ENCODE data around the gene IPCEF1.

IPCEF1 gene

DNA sequence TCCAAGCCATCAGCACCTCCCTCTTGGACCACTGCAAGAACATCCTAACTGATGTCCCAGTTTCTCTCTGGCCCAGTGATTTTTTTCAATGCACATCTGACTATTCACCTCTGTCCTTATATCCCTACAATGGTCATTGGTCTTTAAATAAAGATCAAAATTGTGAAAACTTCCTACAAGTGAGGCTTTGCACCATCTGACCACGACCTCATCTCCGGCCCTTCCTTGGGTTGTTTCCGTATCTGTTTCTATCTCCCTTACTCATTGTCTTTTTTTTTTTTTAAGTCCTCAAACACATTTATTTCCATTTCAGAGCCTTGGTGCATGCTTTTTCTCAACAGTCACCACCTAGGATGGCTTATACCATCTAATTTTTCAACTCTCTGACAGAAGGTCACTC is 88.1 kb downstream of the IPCEF1 start:
- no peak for TF ChIP-seq POLR2A (IDR thresholded peaks at IDR 0.05; ENCODE audit: extremely low read depth, insufficient read length)
- TF ChIP-seq MYC (IDR thresholded peaks at IDR 0.05; ENCODE audit: low read depth, low read length): no peak
- TF ChIP-seq, protein P1, sequence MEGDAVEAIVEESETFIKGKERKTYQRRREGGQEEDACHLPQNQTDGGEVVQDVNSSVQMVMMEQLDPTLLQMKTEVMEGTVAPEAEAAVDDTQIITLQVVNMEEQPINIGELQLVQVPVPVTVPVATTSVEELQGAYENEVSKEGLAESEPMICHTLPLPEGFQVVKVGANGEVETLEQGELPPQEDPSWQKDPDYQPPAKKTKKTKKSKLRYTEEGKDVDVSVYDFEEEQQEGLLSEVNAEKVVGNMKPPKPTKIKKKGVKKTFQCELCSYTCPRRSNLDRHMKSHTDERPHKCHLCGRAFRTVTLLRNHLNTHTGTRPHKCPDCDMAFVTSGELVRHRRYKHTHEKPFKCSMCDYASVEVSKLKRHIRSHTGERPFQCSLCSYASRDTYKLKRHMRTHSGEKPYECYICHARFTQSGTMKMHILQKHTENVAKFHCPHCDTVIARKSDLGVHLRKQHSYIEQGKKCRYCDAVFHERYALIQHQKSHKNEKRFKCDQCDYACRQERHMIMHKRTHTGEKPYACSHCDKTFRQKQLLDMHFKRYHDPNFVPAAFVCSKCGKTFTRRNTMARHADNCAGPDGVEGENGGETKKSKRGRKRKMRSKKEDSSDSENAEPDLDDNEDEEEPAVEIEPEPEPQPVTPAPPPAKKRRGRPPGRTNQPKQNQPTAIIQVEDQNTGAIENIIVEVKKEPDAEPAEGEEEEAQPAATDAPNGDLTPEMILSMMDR (IDR thresholded peaks at IDR 0.05; ENCODE audit: low read depth, low read length): no peak
- TF ChIP-seq, protein P2, sequence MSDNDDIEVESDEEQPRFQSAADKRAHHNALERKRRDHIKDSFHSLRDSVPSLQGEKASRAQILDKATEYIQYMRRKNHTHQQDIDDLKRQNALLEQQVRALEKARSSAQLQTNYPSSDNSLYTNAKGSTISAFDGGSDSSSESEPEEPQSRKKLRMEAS (IDR thresholded peaks at IDR 0.05; ENCODE audit: low read depth, low read length): no peak
- DNase-seq (ENCODE audit: low read depth): no peak
- H3K4me3 ChIP-seq (ENCODE audit: low read depth, low read length): no peak overlapping the region

DNA sequence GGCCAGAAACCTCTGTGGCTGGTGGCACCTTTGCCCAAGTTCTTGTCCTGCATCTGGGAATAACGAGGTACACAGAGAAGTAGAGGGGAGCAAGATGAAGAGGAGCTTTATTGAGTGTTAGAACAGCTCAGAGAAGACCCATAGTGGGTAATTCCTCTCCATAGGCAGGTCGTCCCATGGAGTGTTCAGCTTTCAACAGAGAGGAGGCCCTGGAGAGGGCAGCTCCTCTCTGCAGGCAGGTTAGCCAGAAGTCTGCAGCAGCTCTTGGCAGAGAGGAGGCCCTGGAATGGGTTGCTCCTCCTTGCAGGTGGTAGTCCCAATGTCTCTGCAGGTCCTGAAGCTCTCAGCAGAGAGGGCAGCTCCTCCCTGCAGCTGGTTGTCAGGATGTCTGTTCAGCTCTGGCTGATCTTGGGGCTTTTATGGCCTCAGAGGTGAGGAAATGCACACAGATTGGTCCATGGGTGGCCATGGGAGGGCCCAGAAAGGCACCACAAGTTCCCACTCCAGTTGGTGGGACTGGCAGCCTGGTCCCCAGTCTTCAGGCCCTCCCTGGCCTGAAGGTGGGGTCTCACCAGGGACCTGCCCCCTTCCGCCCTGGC is 89.0 kb downstream of the IPCEF1 start:
- DNase-seq (ENCODE audit: low read depth): no peak
- no peak overlapping the region for H3K4me3 ChIP-seq (ENCODE audit: low read depth, low read length)
- TF ChIP-seq, protein P1 (IDR thresholded peaks at IDR 0.05; ENCODE audit: low read depth, low read length): no peak
- TF ChIP-seq POLR2A (IDR thresholded peaks at IDR 0.05; ENCODE audit: extremely low read depth, insufficient read length): no peak
- no peak for TF ChIP-seq MYC (IDR thresholded peaks at IDR 0.05; ENCODE audit: low read depth, low read length)
- TF ChIP-seq, protein P2 (IDR thresholded peaks at IDR 0.05; ENCODE audit: low read depth, low read length): no peak

DNA sequence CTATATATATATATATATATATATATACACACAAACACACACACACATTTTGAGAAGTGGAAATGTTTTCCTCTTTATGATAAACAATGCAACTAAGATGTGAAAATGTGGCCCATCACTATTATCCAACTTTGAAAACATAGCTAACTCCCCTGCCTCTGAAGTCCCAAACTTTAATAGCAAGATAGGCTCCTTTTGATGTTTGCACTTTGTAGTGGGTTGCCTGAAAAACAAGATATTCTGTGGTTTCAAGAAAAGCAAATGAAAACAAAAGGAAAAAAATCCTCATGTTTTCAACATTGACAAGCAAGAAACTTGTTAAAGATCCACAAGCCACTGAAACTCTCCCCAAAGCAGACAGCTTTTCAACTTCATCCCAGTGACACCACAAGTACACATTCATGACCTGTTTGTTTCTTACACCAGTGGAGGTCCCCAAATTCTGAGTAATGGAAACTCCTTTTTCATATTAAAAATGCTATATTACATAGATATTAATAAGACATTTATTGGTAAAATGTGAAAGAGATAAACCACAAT is 90.0 kb downstream of the IPCEF1 start:
- TF ChIP-seq, protein P2 (IDR thresholded peaks at IDR 0.05; ENCODE audit: low read depth, low read length): no peak
- TF ChIP-seq POLR2A (IDR thresholded peaks at IDR 0.05; ENCODE audit: extremely low read depth, insufficient read length) (no peak), MYC (IDR thresholded peaks at IDR 0.05; ENCODE audit: low read depth, low read length) (no peak)
- TF ChIP-seq, protein P1 (IDR thresholded peaks at IDR 0.05; ENCODE audit: low read depth, low read length): no peak
- DNase-seq (ENCODE audit: low read depth): no peak
- no peak overlapping the region for H3K4me3 ChIP-seq (ENCODE audit: low read depth, low read length)

DNA sequence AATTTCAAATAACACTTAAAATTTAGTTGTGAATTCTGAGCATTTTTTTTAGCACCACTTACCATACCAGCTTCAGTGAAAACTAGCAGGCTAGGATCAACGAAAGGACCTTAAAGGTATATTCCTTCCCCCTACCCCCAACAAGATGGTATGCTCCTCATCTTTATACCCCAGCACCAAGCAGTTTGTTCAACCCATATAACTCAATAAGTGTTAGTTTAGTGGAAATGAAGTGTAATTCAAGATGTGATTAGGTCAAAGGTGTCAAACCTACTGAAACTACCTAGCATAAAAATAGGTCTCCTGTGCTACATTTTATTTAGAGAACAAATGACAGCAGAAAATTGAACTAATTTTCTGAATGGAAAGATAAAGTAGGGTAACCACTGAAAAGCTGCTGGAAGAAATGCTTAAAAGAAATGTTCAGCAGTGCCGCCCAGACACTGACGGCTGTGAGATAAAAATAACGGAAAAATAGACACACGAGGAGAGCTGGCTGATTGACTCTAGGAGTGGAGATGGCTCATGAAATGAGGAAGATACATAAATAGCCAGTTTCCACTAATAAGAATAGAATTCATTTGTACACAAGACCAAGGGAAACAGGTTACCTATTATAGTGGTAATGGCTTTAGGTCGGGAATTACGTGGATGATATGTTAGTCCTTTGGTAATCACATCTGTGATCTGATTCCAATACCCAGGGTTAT is 94.8 kb downstream of the IPCEF1 start:
- TF ChIP-seq, protein P2 (IDR thresholded peaks at IDR 0.05; ENCODE audit: low read depth, low read length): no peak
- TF ChIP-seq MYC (IDR thresholded peaks at IDR 0.05; ENCODE audit: low read depth, low read length): no peak
- TF ChIP-seq, protein P1 (IDR thresholded peaks at IDR 0.05; ENCODE audit: low read depth, low read length): no peak
- TF ChIP-seq POLR2A (IDR thresholded peaks at IDR 0.05; ENCODE audit: extremely low read depth, insufficient read length): no peak

DNA sequence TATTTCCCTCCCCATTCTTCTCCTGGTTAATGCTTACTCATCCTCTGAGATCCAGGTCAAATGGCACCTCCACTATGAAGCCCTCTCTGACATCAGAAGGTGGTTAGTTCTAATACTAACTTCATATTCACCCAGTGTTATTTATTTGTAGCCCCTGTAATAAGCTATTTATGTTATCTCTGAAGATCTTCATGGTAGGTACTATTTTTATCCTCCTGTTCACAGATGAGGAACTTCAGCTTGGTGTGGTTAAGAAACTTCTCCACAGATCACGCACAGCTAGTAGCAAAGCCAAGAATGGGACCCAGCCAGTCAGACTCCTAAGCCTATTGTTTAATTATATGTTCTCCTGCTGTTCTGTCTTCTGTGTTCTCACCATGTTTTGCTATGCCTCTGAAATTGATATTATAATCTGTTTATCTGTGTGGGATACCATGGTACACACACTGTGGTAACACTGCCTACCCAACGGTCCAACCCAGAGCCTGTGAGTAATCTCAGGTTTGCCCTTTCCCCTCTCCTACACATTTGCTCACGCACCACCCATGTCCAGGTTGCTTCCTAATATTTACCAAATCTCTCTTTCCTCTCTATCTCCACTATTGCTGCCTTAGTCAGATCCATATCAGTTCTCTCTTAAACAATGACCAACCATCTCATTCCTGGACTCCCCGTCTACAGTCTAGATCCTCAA is 98.4 kb downstream of the IPCEF1 start:
- no peak for TF ChIP-seq POLR2A (IDR thresholded peaks at IDR 0.05; ENCODE audit: extremely low read depth, insufficient read length)
- TF ChIP-seq, protein P2 (IDR thresholded peaks at IDR 0.05; ENCODE audit: low read depth, low read length): no peak
- peak; percentile 85 for DNase-seq (ENCODE audit: low read depth)
- H3K4me3 ChIP-seq (ENCODE audit: low read depth, low read length): no peak overlapping the region

More for the DNA sequence above, 94.8 kb downstream of the IPCEF1 start:
- H3K4me3 ChIP-seq (ENCODE audit: low read depth, low read length): no peak overlapping the region
- no peak for DNase-seq (ENCODE audit: low read depth)

All from NB4 (cell line).